Activated naive CD4-positive, alpha-beta T cell treated with anti-CD3 and anti-CD28 coated beads, Interleukin-2, amount 10 ng/mL, durations not matched to agents 7 days and 5 days (primary cell): ENCODE measurements around the gene ALMS1.

Source experiments
- CTCF ChIA-PET: fragments of 350-600 bp; sonication (Branson Sonifier 250); formaldehyde crosslinking; loops from one replicate; lab custom pipeline; 2021; ENCODE audit warnings: antibody characterized with exemption; lab: Charles Lee
- DNase-seq: peaks from one replicate; pipeline ENCODE4 v3.0.0-alpha.2; 2020
- H3K27ac Mint-ChIP-seq: one replicate; pipeline ENCODE4 v1.8.0; 2021; ENCODE audit warnings: mild to moderate bottlenecking, moderate library complexity, mixed read lengths
- H3K27me3 Mint-ChIP-seq: one replicate; pipeline ENCODE4 v1.8.0; 2021; ENCODE audit warnings: mild to moderate bottlenecking, mixed read lengths
- H3K36me3 Mint-ChIP-seq: one replicate; pipeline ENCODE4 v1.8.0; 2021; ENCODE audit warnings: mixed read lengths
- H3K4me1 Mint-ChIP-seq: one replicate; pipeline ENCODE4 v1.8.0; 2021; ENCODE audit warnings: mixed read lengths
- H3K4me3 Mint-ChIP-seq: one replicate; pipeline ENCODE4 v1.8.0; 2021; ENCODE audit warnings: mild to moderate bottlenecking, moderate library complexity, mixed read lengths
- H3K9me3 Mint-ChIP-seq: one replicate; pipeline ENCODE4 v1.8.0; 2021; ENCODE audit warnings: mixed read lengths

ALMS1 gene

GRCh38 chr2:73376681-73377080 lies 9.0 kb upstream of the ALMS1 start:
- Mint-ChIP-seq H3K36me3 (no peaks in the 10 kb centered on the region), H3K27me3 (peaks cover 40% of the 10 kb centered on the region), H3K4me3 (no peak overlapping the region), H3K9me3 (peaks cover 7% of the 10 kb centered on the region), H3K27ac (no peak overlapping the region), H3K4me1 (no peaks in the 10 kb centered on the region)
- DNase-seq = no peak
- CTCF ChIA-PET = no interaction called here

DNA sequence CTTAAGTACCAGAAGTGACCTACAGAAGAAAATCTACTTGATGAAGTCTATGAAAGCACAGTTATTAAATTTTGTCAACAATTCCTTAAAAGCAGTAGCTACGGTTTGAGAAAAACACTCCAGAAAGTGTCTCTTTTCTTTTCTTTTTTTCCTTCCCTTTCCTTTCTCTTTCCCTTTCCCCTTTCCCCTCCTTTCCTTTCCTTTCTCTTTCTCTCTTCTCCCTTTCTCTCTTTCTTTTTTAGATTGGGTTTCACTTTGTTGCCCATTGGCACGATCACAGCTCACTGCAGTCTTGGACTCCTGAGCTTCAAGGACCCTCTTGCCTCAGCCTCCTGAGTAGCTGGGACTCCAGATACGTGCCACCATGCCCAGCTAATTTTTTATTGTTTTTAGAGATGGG lies 2.6 kb upstream of the ALMS1 start:
- no peaks in the 10 kb centered on the region for H3K9me3 Mint-ChIP-seq
- CTCF ChIA-PET = no interaction called here
- peaks cover 22% of the 10 kb centered on the region for H3K4me1 Mint-ChIP-seq
- H3K4me3 Mint-ChIP-seq = no peak overlapping the region
- DNase-seq = no peak
- H3K36me3 Mint-ChIP-seq = no peaks in the 10 kb centered on the region
- no peak overlapping the region for H3K27ac Mint-ChIP-seq
- peaks cover 18% of the 10 kb centered on the region for H3K27me3 Mint-ChIP-seq

DNA sequence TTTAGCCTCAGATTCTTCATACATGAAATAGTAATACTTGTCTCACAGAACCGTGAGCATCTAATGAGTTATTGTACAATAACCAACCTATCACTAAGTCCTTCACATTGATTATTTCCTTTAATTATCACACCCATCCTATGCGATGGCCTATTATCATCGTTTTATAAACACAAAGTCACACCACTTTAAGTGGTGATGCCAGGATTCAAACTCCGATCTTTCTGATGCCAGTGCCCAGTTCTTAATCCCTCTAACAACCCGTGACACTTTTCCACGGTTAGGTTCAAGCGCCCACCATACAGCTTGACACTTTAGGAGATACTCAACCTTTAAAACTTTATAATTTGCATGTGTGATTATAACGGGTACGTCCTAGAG lies 523 bp upstream of the ALMS1 start:
- CTCF ChIA-PET = no interaction called here

DNA sequence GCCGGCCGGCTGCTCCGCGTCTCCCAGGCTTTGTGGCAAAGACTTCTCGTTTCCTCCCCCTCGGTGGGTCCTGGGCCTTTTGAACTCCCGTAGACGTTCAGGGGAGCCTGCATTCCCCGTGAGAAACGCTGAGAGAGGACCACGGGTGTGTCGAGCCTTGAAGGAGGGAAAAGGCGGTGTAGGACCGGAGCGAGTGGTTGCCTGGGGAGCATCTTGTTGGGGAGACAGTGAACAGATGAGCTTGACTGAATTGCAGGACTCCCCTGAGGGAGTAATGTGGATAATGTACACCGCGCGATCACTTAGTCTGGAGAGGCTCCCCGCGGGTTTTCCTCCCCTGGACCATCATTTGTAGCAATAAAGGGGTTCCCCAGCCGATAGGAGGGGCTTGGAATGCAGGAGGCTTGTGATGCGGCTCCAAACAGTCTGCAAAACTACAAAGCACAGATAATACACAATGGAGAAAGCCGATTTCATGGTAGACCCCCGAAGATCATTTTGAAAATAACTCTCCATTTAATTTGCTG lies 769 bp downstream of the ALMS1 start:
- Mint-ChIP-seq H3K9me3 (no peaks in the 10 kb centered on the region), H3K4me3 (peak overlapping the region; percentile 91), H3K36me3 (peaks cover 7% of the 10 kb centered on the region), H3K27ac (peak overlapping the region; percentile 93), H3K27me3 (peaks cover 5% of the 10 kb centered on the region), H3K4me1 (peaks cover 32% of the 10 kb centered on the region)
- DNase-seq = no peak
- CTCF ChIA-PET = interaction anchor here (0.9 kb wide), 1 partner anchor 96 kb away, joined by 3 read pairs; no protein-coding TSS in a partner anchor

More for the DNA sequence above, 523 bp upstream of the ALMS1 start:
- Mint-ChIP-seq H3K27ac (peak overlapping the region; percentile 93), H3K9me3 (no peaks in the 10 kb centered on the region), H3K36me3 (peaks cover 7% of the 10 kb centered on the region), H3K4me3 (peak overlapping the region; percentile 91), H3K4me1 (peaks cover 32% of the 10 kb centered on the region), H3K27me3 (peaks cover 11% of the 10 kb centered on the region)
- DNase-seq = no peak

- CTCF ChIA-PET = no interaction called here
- DNase-seq = no peak
- peaks cover 32% of the 10 kb centered on the region for H3K4me1 Mint-ChIP-seq
- H3K9me3 Mint-ChIP-seq = no peaks in the 10 kb centered on the region
- peak overlapping the region; percentile 93 for H3K27ac Mint-ChIP-seq
- H3K36me3 Mint-ChIP-seq = peaks cover 7% of the 10 kb centered on the region
- peak overlapping the region; percentile 91 for H3K4me3 Mint-ChIP-seq
- H3K27me3 Mint-ChIP-seq = peaks cover 5% of the 10 kb centered on the region
These were observed 1.4 kb downstream of the ALMS1 start for GRCh38 chr2:73386894-73387636.

DNA sequence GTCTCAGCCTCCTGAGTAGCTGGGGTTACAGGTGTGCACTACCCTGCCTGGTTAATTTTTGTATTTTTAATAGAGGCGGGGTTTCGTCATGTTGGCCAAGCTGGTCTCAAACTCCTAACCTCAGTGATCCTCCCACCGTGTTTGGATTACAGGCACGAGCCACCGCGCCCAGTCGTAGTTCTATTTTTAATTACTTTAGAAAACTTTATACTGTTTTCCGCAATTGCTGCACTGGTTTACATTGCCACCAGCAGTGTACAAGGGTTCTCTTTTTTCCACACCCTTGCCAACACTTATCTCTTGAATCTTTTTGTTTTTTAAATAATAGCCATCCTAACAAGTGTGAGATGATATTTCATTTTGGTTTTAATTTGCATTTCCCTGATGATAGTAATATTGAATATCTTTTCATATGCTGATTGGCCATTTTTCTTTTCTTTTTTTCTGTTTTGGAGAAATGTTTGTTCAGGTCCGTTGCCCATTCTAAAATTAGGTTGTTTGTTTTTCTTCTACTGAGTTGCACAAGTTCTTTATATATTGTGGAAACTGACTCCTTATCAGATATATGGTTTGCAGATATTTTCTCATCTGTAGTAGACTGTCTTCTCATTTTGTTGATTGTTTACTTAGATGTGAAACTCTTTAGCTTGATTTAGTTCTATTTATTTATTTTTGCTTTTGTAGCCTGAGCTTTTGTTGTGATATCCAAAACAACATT lies 16.9 kb downstream of the ALMS1 start:
- CTCF ChIA-PET = no interaction called here
- no peaks in the 10 kb centered on the region for H3K27me3 Mint-ChIP-seq
- no peak for DNase-seq
- no peak overlapping the region for H3K27ac Mint-ChIP-seq
- H3K4me1 Mint-ChIP-seq = peaks cover 4% of the 10 kb centered on the region
- H3K9me3 Mint-ChIP-seq = peaks cover 35% of the 10 kb centered on the region
- peaks cover 59% of the 10 kb centered on the region for H3K36me3 Mint-ChIP-seq
- no peak overlapping the region for H3K4me3 Mint-ChIP-seq

GRCh38 chr2:73403237-73403636 lies 17.6 kb downstream of the ALMS1 start:
- no peak for DNase-seq
- Mint-ChIP-seq H3K4me3 (no peak overlapping the region), H3K9me3 (peaks cover 33% of the 10 kb centered on the region), H3K27ac (no peak overlapping the region), H3K27me3 (no peaks in the 10 kb centered on the region), H3K36me3 (peaks cover 55% of the 10 kb centered on the region), H3K4me1 (peaks cover 4% of the 10 kb centered on the region)
- CTCF ChIA-PET = no interaction called here

DNA sequence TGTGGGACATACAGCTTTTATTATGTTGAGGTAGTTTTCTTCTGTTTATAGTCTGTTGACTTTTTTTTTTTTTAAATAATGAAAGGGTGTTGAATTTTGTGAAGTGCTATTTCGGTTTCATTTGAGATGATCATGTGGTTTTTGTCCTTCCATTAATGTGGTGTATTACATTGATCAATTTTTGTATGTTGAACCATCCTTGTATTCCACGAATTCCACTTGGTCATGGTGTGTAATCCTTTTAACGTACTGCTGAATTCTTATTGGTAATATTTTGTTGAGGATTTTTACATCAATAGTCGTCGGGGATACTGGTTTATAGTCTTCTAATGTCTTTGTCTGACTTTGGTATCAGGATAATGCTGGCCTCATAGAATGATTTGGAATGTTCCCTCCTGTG lies 18.8 kb downstream of the ALMS1 start:
- DNase-seq = no peak
- CTCF ChIA-PET = interaction anchor here (0.6 kb wide), 1 partner anchor 10 kb away, joined by 4 read pairs; no protein-coding TSS in a partner anchor
- Mint-ChIP-seq H3K4me1 (peaks cover 4% of the 10 kb centered on the region), H3K9me3 (peaks cover 27% of the 10 kb centered on the region), H3K36me3 (peaks cover 51% of the 10 kb centered on the region), H3K4me3 (no peak overlapping the region), H3K27me3 (no peaks in the 10 kb centered on the region), H3K27ac (no peak overlapping the region)

- Mint-ChIP-seq H3K27ac (no peak overlapping the region), H3K27me3 (no peaks in the 10 kb centered on the region), H3K4me3 (no peak overlapping the region), H3K36me3 (peaks cover 37% of the 10 kb centered on the region), H3K9me3 (peaks cover 25% of the 10 kb centered on the region), H3K4me1 (peaks cover 2% of the 10 kb centered on the region)
- no peak for DNase-seq
- CTCF ChIA-PET = no interaction called here
These were observed 21.4 kb downstream of the ALMS1 start for GRCh38 chr2:73406996-73407395.

DNA sequence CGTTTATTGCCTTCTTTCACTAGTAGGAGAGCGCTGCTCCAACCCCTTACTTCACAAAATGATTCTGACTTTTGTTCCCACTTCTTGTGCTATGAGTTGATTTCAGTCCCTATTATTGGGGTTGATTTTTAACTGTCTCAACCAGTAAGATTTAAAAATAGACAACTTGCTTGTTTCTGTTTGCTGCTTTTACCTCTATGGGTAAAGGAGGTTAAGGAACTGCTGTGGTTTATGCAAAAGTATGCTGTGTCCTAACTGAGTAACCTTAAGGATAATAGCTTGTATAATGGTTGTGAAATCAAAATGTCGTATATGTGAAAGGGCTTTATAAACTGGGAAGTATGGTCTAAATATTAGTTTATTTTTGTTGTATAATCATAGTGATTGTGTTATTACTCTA lies 22.6 kb downstream of the ALMS1 start:
- Mint-ChIP-seq H3K4me1 (no peaks in the 10 kb centered on the region), H3K27ac (no peak overlapping the region), H3K36me3 (peaks cover 29% of the 10 kb centered on the region), H3K27me3 (no peaks in the 10 kb centered on the region), H3K4me3 (no peak overlapping the region), H3K9me3 (peaks cover 18% of the 10 kb centered on the region)
- DNase-seq = no peak
- CTCF ChIA-PET = interaction anchor here (0.6 kb wide), 1 partner anchor 161 kb away, joined by 3 read pairs; no protein-coding TSS in a partner anchor

DNA sequence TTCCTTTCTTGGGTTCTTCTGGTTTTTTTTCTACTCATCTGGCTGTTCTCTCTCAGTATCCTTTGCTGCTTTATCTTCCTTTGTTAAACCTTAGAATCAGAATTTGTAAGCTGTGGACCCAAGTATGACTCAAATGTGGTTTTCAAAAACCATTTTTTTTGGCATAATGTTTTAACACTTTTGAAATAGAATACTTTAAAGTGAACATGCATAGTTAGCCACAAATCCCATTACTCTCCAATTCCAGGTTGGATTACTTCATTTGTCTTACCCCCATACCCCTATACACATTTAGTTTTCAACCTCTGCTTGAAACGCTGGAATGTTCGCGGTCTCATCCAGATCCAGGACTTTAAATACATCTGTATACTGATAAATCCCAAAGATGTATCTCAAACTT lies 29.1 kb downstream of the ALMS1 start:
- Mint-ChIP-seq H3K9me3 (no peaks in the 10 kb centered on the region), H3K4me1 (no peaks in the 10 kb centered on the region), H3K27ac (no peak overlapping the region), H3K36me3 (peaks cover 7% of the 10 kb centered on the region), H3K27me3 (no peaks in the 10 kb centered on the region), H3K4me3 (no peak overlapping the region)
- DNase-seq = no peak
- CTCF ChIA-PET = interaction anchor here (0.6 kb wide), 1 partner anchor 10 kb away, joined by 4 read pairs; no protein-coding TSS in a partner anchor

- CTCF ChIA-PET = no interaction called here
- Mint-ChIP-seq H3K9me3 (no peaks in the 10 kb centered on the region), H3K27ac (no peak overlapping the region), H3K4me1 (no peaks in the 10 kb centered on the region), H3K27me3 (no peaks in the 10 kb centered on the region), H3K4me3 (no peak overlapping the region), H3K36me3 (peaks cover 6% of the 10 kb centered on the region)
- DNase-seq = no peak
These were observed 30.3 kb downstream of the ALMS1 start for GRCh38 chr2:73415906-73416305.

DNA sequence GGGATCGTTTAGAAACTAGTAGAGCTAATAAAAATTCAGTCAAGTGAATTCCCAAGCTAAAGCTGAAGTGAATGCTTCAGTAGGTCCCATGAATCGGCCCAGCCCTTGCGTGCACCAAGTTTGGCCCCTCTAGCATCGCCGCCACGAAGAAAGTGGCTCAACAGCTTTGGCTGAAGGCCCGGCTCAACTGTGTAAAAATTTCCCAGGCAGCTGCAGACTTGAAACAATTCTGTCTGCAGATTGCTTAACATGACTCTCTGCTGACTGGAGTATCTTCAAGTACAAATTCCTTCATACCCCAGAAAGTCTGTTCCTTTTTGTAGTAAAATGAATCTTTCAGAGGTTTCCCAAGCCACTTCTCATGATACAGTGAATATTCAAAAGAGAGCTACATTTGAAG lies 32.7 kb downstream of the ALMS1 start:
- Mint-ChIP-seq H3K27me3 (no peaks in the 10 kb centered on the region), H3K27ac (no peak overlapping the region), H3K36me3 (peaks cover 5% of the 10 kb centered on the region), H3K4me3 (no peak overlapping the region), H3K9me3 (no peaks in the 10 kb centered on the region), H3K4me1 (no peaks in the 10 kb centered on the region)
- CTCF ChIA-PET = no interaction called here
- DNase-seq = no peak

- H3K27ac Mint-ChIP-seq = no peak overlapping the region
- no peak for DNase-seq
- H3K4me1 Mint-ChIP-seq = no peaks in the 10 kb centered on the region
- no peak overlapping the region for H3K4me3 Mint-ChIP-seq
- H3K36me3 Mint-ChIP-seq = peaks cover 18% of the 10 kb centered on the region
- H3K27me3 Mint-ChIP-seq = no peaks in the 10 kb centered on the region
- no peaks in the 10 kb centered on the region for H3K9me3 Mint-ChIP-seq
- CTCF ChIA-PET = no interaction called here
These were observed 38.3 kb downstream of the ALMS1 start for GRCh38 chr2:73423913-73424312.
